Fibroblast of mammary gland (primary cell): Measurements from ENCODE around the gene SDE2.
A peak's percentile ranks its signal among the peaks of the same experiment; 100 is the strongest.
"Not testable (repeated sequence)": the region's sequence is repeated elsewhere in the genome, so short reads cannot be mapped to it uniquely, and the experiment has no call there.

ENCODE experiments used
- DNase-seq: peaks from one replicate; pipeline ENCODE4 v3.0.0-alpha.2; 2010; ENCODE audit warnings: low read depth
- H3K4me3 ChIP-seq: 2 replicates; pipeline ENCODE4 v1.5.1; 2011; ENCODE audit warnings: low read depth, mild to moderate bottlenecking, low read length, moderate library complexity; ENCODE audit not compliant: control insufficient read depth
- CTCF ChIP-seq: conservative IDR thresholded peaks from 2 replicates; pipeline ENCODE4 v1.5.1; 2011; ENCODE audit warnings: low read depth, low read length, inconsistent platforms; ENCODE audit not compliant: control insufficient read depth, insufficient read depth

The SDE2 gene

DNA sequence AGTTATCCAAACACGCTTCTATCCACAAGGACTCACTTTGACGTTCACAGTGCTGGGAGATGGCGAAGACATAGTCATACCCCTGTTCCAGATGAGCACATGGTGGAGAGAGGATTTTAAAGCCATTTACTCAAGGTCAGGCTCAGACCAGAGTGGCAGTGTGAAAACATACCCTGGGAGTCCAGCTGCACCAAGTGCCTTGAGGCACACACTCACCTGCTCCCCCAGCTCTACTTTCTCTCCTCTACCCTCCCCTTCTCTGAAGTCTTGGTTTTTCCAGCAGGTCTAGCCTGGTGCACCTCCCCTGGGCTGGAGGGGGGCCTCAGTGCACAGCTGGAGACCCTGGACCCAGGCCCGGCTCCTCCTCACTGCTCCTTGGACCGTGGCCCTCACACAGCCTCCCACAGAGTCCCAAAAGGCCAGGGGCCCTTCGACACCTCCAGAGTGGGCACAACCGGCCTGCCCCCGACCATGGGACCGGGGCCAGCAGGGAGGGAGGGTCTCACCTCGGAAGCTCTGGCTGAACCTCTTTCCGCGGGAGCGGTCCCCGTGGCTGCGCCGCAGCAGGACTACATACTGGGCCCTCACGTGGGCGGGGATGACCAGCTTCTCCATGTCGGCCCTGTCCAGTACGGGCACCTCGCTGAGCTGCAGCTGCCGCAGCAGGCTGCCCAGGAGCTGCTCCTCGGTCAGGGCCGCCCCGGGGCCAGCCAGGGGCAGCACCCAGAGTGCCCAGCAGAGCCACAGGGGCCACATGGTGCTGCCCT, 58.6 kb downstream of the SDE2 start:
- TF ChIP-seq CTCF, result no peak
- no peak overlapping the region for H3K4me3 ChIP-seq
- no peak for DNase-seq

DNA sequence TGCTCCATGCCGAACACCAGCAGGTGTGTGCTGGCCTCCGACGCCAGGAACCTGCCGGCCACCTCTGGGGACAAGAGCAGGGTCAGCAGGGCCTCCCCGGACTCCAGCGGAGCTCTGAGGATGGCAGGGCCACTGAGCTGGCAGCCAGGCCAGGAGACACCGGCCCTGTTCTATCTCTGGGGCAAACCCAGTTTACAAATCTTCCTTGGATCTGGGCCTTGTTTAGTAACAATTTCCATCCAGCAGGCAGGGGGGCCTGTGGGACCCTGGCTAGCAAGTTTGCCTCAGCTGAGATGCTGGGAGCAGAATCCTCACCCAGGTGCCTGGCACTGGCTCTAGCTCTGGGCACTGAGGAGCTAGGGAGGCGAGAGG, 59.2 kb downstream of the SDE2 start:
- not testable (repeated sequence) for H3K4me3 ChIP-seq, DNase-seq

DNA sequence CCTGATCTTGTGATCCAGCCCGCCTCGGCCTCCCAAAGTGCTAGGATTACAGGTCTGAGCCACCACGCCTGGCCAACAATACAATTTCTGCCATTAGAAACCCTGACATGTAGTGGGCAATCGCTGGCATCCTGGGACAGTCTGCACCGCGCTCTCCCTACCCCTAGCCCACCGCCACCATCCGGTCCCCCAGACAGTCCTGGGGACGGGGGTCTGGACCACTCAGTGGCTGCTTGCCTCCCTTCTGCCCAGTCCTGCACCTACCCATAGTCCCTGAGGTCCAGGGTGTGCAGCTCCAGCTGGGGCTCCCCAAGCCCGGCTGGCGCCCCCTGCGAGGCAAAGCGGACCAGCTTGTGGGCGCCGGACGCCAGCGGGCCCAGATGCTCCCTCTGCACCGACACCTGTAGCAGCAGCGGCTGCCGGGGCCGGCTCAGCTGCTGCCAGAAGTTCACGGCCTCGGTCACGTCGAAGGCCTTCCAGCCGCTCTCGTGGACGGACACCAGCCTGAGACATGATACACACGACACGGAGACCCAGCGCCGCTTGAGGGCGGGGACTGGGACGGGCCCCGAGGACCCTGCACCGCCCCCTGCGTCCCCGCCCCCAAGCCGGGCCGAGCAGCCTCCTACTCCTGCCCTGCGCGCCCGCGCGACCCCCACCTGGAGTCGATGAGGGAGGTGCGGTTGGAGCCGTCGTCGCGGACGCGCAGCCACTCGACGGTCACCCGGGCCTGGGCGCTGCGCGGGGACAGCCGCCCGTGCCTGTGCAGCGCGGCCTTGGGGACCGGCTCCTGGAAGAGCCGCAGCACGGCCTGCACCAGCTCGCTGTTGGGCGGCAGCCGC, 59.8 kb downstream of the SDE2 start:
- not testable (repeated sequence) for DNase-seq, H3K4me3 ChIP-seq

- TF ChIP-seq CTCF, result no peak
- no peak for DNase-seq
- no peak overlapping the region for H3K4me3 ChIP-seq
Observed at GRCh38 chr1:225937048-225937968, 61.8 kb downstream of the SDE2 start.

DNA sequence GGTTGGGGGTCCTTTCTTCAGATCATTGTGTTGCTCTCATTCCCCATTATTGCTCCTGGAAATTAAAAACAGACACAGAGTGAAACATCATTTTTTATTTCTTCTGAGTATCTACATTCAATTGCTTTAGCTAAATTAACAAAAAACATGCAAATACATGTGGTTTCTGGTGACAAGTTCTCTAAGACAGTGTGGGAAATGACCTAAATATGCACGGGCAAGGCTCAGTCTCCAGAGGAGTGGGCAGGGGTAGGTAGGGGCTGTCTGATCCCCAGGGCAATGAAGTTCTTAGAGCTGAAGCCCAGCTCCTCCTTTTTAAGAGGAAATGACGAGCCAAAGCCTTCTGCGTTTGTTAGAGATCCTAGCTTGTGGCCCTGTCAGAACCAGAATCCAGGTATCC, 62.6 kb downstream of the SDE2 start:
- H3K4me3 ChIP-seq, result no peak overlapping the region
- TF ChIP-seq CTCF, result no peak

DNA sequence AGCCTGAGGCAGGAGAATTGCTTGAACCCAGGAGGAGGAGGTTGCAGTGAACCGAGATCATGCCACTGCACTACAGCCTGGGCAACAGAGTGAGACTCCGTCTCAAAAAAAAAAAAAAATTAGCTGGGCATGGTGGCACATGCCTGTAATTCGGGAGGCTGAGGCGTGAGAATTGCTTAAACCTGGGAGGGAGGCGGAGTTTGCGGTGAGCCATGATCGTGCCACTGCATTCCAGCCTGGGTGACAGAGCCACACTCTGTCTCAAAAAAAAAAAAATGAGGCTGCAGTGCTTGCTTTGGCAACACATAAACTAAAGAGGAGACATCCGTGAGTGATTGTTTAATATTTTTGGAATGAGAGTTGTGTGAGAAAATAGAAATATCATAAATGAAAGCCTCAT, 63.1 kb downstream of the SDE2 start:
- DNase-seq, result not testable (repeated sequence)

More for the DNA sequence above, 62.6 kb downstream of the SDE2 start:
- DNase-seq, result no peak

DNA sequence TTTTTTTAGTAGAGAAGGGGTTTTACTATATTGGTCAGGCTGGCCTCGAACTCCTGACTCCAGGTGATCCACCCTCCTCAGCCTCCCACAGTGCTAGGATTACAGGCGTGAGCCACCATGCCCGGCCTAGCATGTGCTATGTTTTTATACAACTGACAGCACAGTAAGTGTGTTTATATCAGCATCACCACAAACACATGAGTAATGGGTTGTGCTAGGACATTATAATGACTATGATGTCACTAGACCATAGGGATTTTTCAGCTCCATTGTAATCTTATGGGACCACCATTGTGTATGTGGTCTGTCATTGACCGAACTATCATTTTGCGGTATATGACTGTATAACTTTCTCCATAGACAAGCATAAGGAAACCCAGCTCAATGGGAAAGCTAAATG, 64.4 kb downstream of the SDE2 start:
- no peak overlapping the region for H3K4me3 ChIP-seq
- no peak for TF ChIP-seq CTCF
- no peak for DNase-seq

More for the DNA sequence above, 63.1 kb downstream of the SDE2 start:
- H3K4me3 ChIP-seq, result not testable (repeated sequence)

DNA sequence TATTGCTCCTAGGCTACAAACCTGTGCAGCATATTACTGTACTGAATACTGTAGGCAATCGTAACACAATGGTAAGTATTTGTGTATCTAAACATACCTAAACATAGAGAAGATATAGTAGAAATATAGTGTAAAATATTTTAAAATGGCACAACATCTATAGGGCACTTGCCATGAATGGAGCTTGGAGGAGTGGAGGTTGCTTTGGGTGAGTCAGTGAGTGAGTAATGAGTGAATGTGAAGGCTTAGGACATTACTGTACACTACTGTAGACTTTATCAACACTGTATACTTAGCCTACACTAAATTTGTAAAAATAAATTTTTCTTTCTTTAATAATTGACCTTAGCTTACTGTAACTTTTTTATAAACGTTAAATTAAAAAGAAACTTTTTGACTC, 66.1 kb downstream of the SDE2 start:
- H3K4me3 ChIP-seq, result no peak overlapping the region
- DNase-seq, result peak; percentile 72
- TF ChIP-seq CTCF, result no peak
